Activated naive CD8-positive, alpha-beta T cell (primary cell): ENCODE measurements around the gene ING3.

Experiments
- H3K27ac Mint-ChIP-seq: one replicate; pipeline ENCODE4 v1.8.0; 2021; ENCODE audit warnings: mixed read lengths
- H3K27me3 Mint-ChIP-seq: one replicate; pipeline ENCODE4 v1.8.0; 2021; ENCODE audit warnings: mixed read lengths
- H3K36me3 Mint-ChIP-seq: one replicate; pipeline ENCODE4 v1.8.0; 2021; ENCODE audit warnings: mixed read lengths
- H3K4me1 Mint-ChIP-seq: one replicate; pipeline ENCODE4 v1.8.0; 2021; ENCODE audit warnings: low read depth, mixed read lengths
- H3K4me3 Mint-ChIP-seq: one replicate; pipeline ENCODE4 v1.8.0; 2021; ENCODE audit warnings: mild to moderate bottlenecking, mixed read lengths
- H3K9me3 Mint-ChIP-seq: one replicate; pipeline ENCODE4 v1.8.0; 2021; ENCODE audit warnings: low read depth, mixed read lengths

The ING3 gene

GRCh38 chr7:120941856-120942255 is 8.7 kb upstream of the ING3 start:
- peaks cover 4% of the 10 kb centered on the region for H3K27me3 Mint-ChIP-seq
- H3K36me3 Mint-ChIP-seq, result no peaks in the 10 kb centered on the region
- H3K27ac Mint-ChIP-seq, result no peak overlapping the region
- H3K4me3 Mint-ChIP-seq, result no peak overlapping the region
- H3K9me3 Mint-ChIP-seq, result no peaks in the 10 kb centered on the region
- no peaks in the 10 kb centered on the region for H3K4me1 Mint-ChIP-seq

DNA sequence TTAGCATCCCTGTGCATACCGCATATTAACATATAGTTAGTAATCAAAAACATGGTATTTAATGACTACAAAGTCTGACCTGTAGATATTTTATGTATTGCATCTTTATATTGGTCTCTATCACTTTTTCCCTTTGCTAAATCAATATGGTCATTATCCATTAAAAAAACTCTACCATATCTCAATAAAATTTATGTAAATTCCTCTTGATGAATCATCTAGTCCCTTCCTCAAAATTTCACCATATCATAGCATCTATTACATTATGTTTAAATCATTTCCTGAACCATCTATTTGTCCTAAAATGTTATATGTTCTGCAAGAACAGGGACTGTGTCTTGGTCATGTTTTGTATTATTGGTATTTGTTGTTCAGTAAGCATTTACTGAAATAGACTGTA is 7.7 kb upstream of the ING3 start:
- Mint-ChIP-seq H3K4me3 (no peak overlapping the region), H3K9me3 (no peaks in the 10 kb centered on the region), H3K4me1 (no peaks in the 10 kb centered on the region), H3K27ac (no peak overlapping the region), H3K27me3 (peaks cover 7% of the 10 kb centered on the region), H3K36me3 (no peaks in the 10 kb centered on the region)

- Mint-ChIP-seq H3K4me3 (no peak overlapping the region), H3K27me3 (peaks cover 9% of the 10 kb centered on the region), H3K9me3 (no peaks in the 10 kb centered on the region), H3K36me3 (no peaks in the 10 kb centered on the region), H3K4me1 (peaks cover 7% of the 10 kb centered on the region), H3K27ac (no peak overlapping the region)
Measured at GRCh38 chr7:120944826-120945562, 5.6 kb upstream of the ING3 start.

DNA sequence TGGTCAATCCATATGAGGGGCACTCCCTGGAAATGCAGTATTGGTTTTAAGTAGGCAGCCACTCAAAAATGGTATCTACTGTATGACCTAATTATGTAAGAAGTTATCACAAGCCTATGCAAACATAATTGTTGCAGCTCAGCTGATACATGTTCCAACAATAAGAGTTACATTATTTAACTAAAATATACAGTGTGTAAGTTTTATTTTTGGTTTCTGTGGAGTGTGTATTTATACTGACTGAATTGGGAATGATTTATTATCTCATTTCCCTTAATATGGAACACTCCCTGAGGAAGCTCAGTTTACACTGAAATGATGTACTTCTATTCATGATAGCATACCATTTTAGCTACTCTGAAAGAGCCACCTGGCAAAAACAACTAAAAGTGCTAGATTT is 2.6 kb upstream of the ING3 start:
- Mint-ChIP-seq H3K9me3 (no peaks in the 10 kb centered on the region), H3K36me3 (no peaks in the 10 kb centered on the region), H3K27ac (no peak overlapping the region), H3K27me3 (peaks cover 9% of the 10 kb centered on the region), H3K4me3 (no peak overlapping the region), H3K4me1 (peaks cover 18% of the 10 kb centered on the region)

- Mint-ChIP-seq H3K4me3 (peak overlapping the region; percentile 97), H3K27ac (peak overlapping the region; percentile 72), H3K36me3 (no peaks in the 10 kb centered on the region), H3K9me3 (no peaks in the 10 kb centered on the region), H3K27me3 (peaks cover 9% of the 10 kb centered on the region), H3K4me1 (peaks cover 20% of the 10 kb centered on the region)
Measured at GRCh38 chr7:120949393-120949911, 1.1 kb upstream of the ING3 start.

- Mint-ChIP-seq H3K4me1 (peaks cover 20% of the 10 kb centered on the region), H3K27ac (peak overlapping the region; percentile 96)
Measured at GRCh38 chr7:120949998-120950538, 509 bp upstream of the ING3 start.

DNA sequence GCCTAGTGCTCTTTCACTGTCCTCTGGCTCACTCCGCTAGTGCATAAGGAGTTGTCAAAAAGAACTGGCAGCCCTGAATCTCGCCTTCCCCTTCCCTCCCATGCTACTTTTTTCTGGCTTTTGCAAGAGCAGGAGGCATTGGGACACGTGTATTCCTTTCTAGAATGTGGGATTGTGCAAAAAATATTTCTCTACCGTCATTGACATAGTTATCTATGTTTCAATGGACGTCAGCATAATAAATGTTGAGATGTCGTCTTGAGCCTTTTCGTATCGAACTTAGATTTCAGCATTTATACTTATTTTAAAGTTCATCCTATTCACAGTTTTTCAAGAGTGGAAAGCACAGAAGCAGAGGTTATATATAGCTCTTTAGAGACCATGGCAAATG is 727 bp downstream of the ING3 start:
- peak overlapping the region; percentile 96 for H3K27ac Mint-ChIP-seq

More at GRCh38 chr7:120949998-120950538, 509 bp upstream of the ING3 start:
- Mint-ChIP-seq H3K9me3 (no peaks in the 10 kb centered on the region), H3K4me3 (peak overlapping the region; percentile 97), H3K36me3 (no peaks in the 10 kb centered on the region), H3K27me3 (peaks cover 9% of the 10 kb centered on the region)

GRCh38 chr7:120951826-120952225 is 1.2 kb downstream of the ING3 start:
- H3K27ac Mint-ChIP-seq, result no peak overlapping the region
- H3K36me3 Mint-ChIP-seq, result peaks cover 4% of the 10 kb centered on the region
- no peaks in the 10 kb centered on the region for H3K9me3 Mint-ChIP-seq
- H3K4me3 Mint-ChIP-seq, result peak overlapping the region; percentile 97
- peaks cover 26% of the 10 kb centered on the region for H3K4me1 Mint-ChIP-seq
- peaks cover 5% of the 10 kb centered on the region for H3K27me3 Mint-ChIP-seq

More for the DNA sequence above, 727 bp downstream of the ING3 start:
- Mint-ChIP-seq H3K4me3 (peak overlapping the region; percentile 97), H3K4me1 (peaks cover 25% of the 10 kb centered on the region), H3K9me3 (no peaks in the 10 kb centered on the region), H3K27me3 (peaks cover 7% of the 10 kb centered on the region), H3K36me3 (peaks cover 3% of the 10 kb centered on the region)

DNA sequence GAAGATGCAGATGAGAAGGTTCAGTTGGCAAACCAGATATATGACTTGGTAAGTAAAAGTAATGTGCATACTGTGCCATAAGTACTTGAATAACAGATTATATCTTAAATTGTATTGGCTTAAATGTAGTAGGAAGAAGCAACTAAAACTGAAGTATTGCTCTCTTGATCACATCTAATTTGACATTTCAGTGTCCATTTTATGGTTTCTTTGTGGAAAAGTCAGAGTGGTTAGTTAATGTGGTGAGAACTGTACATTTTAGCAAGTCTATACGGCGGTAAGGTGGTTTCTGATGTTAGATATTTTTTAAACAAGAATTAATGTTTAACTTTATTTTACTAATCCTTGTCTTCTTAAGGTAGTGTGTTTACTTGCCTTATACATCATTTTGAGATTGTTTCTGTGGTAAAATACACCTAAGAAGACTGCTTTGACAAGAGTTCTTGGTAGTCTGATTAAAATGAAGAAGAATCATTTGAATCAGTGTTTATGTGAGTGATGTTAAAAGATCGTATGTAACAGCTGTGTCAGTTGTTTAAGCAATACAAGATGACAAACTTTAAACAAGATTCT is 5.1 kb downstream of the ING3 start:
- Mint-ChIP-seq H3K27ac (no peak overlapping the region), H3K4me1 (peaks cover 27% of the 10 kb centered on the region), H3K27me3 (no peaks in the 10 kb centered on the region), H3K4me3 (no peak overlapping the region), H3K36me3 (peaks cover 17% of the 10 kb centered on the region), H3K9me3 (no peaks in the 10 kb centered on the region)

GRCh38 chr7:120959929-120960484 is 9.4 kb downstream of the ING3 start:
- H3K9me3 Mint-ChIP-seq, result no peaks in the 10 kb centered on the region
- H3K27ac Mint-ChIP-seq, result no peak overlapping the region
- peaks cover 21% of the 10 kb centered on the region for H3K36me3 Mint-ChIP-seq
- peaks cover 24% of the 10 kb centered on the region for H3K4me1 Mint-ChIP-seq
- no peak overlapping the region for H3K4me3 Mint-ChIP-seq
- no peaks in the 10 kb centered on the region for H3K27me3 Mint-ChIP-seq

DNA sequence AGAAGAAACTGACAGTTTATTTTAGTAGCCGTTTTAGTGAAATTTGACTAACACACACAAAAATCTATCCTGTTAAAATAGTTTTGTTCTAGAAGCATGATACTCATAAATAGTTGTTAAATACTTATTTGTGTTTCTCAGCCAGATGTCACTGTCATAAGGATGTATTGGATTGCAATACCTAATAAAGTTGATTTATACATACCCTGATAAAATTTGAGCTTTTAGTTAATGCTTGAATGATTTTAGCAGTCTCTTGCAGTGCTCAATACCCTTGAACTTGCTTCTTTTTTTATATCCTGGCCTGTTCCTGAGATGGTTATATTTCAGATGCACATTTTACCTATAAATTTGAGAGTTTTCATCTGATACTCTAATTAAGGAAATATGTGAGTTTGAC is 10.1 kb downstream of the ING3 start:
- H3K4me1 Mint-ChIP-seq, result peaks cover 22% of the 10 kb centered on the region
- no peak overlapping the region for H3K4me3 Mint-ChIP-seq
- no peak overlapping the region for H3K27ac Mint-ChIP-seq
- no peaks in the 10 kb centered on the region for H3K27me3 Mint-ChIP-seq
- H3K36me3 Mint-ChIP-seq, result peaks cover 21% of the 10 kb centered on the region
- no peaks in the 10 kb centered on the region for H3K9me3 Mint-ChIP-seq

DNA sequence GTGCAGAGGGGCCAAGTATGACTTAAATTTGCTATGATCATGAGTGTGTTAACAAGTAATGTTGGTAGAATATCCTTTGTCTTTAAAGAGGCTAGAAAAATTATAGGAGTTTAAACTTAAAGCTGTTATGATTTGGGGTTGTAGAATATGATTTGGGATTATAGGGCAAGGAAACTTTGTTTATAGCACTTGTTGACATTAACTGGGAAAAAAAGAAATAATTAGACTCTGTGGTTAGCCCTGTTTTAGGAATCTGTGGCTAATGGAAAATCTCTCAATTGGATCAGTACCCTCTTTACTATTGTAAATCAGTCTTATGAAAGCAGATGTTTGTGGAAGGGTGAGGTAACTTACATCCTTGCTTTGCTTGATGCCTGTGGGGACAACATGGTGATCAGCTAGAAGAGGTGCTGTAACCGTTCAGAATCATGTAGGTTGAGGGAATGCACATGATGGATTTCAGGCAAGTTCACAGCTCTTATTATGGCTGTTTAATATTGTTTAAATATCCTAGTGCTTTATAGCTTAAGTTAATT is 11.1 kb downstream of the ING3 start:
- no peak overlapping the region for H3K4me3 Mint-ChIP-seq
- no peak overlapping the region for H3K27ac Mint-ChIP-seq
- H3K36me3 Mint-ChIP-seq, result peaks cover 16% of the 10 kb centered on the region
- no peaks in the 10 kb centered on the region for H3K9me3 Mint-ChIP-seq
- H3K4me1 Mint-ChIP-seq, result peaks cover 18% of the 10 kb centered on the region
- no peaks in the 10 kb centered on the region for H3K27me3 Mint-ChIP-seq

GRCh38 chr7:120964088-120964487 is 13.5 kb downstream of the ING3 start:
- peaks cover 12% of the 10 kb centered on the region for H3K4me1 Mint-ChIP-seq
- H3K27ac Mint-ChIP-seq, result no peak overlapping the region
- H3K36me3 Mint-ChIP-seq, result peaks cover 11% of the 10 kb centered on the region
- no peak overlapping the region for H3K4me3 Mint-ChIP-seq
- H3K9me3 Mint-ChIP-seq, result no peaks in the 10 kb centered on the region
- no peaks in the 10 kb centered on the region for H3K27me3 Mint-ChIP-seq

DNA sequence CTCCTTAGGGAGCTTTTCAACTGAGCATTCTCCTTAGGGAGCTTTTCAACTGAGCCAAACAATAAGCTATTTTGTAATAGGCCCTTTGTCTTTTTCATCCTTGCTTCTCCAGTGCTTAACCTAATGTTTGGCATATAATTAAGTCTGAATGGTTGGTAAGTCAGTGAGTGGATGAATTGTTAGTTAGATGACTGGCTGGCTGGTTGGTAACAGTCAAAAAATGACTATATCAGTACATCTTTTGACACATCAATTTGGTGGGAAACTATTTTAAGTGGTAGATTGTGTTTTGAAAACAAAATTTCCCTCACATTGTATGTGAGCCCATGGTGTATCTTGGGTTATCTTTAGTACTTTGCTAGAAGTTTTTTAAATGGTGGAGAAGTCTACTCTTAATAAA is 16.4 kb downstream of the ING3 start:
- Mint-ChIP-seq H3K36me3 (peaks cover 9% of the 10 kb centered on the region), H3K9me3 (no peaks in the 10 kb centered on the region), H3K27ac (no peak overlapping the region), H3K4me1 (peaks cover 1% of the 10 kb centered on the region), H3K27me3 (no peaks in the 10 kb centered on the region), H3K4me3 (no peak overlapping the region)

- Mint-ChIP-seq H3K27me3 (no peaks in the 10 kb centered on the region), H3K4me1 (no peaks in the 10 kb centered on the region), H3K4me3 (no peak overlapping the region), H3K9me3 (no peaks in the 10 kb centered on the region), H3K36me3 (peaks cover 8% of the 10 kb centered on the region), H3K27ac (no peak overlapping the region)
Measured at GRCh38 chr7:120973849-120974248, 23.3 kb downstream of the ING3 start.
